Astrocyte (in vitro differentiated cells and primary cell): Measurements from ENCODE around the gene KLRC4. TPM values are rescaled to one million over a fixed set of nuclear protein-coding genes. Genes with fewer than 3 reads are reported as not detected.
"Not testable (repeated sequence)": the region's sequence is repeated elsewhere in the genome, so short reads cannot be mapped to it uniquely, and the experiment has no call there.

Experiments used
- DNase-seq: peaks from one replicate; pipeline ENCODE4 v3.0.0-alpha.2; 2010; ENCODE audit warnings: low read depth
- FAIRE-seq: peaks from 2 replicates; lab custom pipeline; 2011; peaks lifted over from hg19 to GRCh38; lab: Jason Lieb, UNC
- H2AFZ ChIP-seq: 2 replicates; pipeline ENCODE4 v1.6.0; 2012; ENCODE audit warnings: low read depth, low read length, inconsistent platforms
- H3K27ac ChIP-seq: 2 replicates; pipeline ENCODE4 v1.5.1; 2011; ENCODE audit warnings: low read depth, low read length, inconsistent platforms
- H3K27me3 ChIP-seq: 2 replicates; pipeline ENCODE4 v1.6.0; 2011; ENCODE audit warnings: low read length, inconsistent platforms; ENCODE audit not compliant: insufficient read depth
- H3K36me3 ChIP-seq: 2 replicates; pipeline ENCODE4 v1.5.1; 2011; ENCODE audit warnings: low read length, inconsistent platforms; ENCODE audit not compliant: insufficient read depth
- H3K4me1 ChIP-seq: 2 replicates; pipeline ENCODE4 v1.5.1; 2011; ENCODE audit warnings: low read length, inconsistent platforms; ENCODE audit not compliant: insufficient read depth
- H3K4me2 ChIP-seq: 2 replicates; pipeline ENCODE4 v1.6.0; 2012; ENCODE audit warnings: low read length, inconsistent platforms
- H3K4me3 ChIP-seq: 2 replicates; pipeline ENCODE4 v1.5.1; 2011; ENCODE audit warnings: low read depth, mild to moderate bottlenecking, low read length, inconsistent platforms; ENCODE audit not compliant: insufficient read depth
- H3K79me2 ChIP-seq: 2 replicates; pipeline ENCODE4 v1.6.0; 2012; ENCODE audit warnings: mild to moderate bottlenecking, low read length, inconsistent platforms; ENCODE audit not compliant: insufficient read depth
- H3K9ac ChIP-seq: 2 replicates; pipeline ENCODE4 v1.6.0; 2012; ENCODE audit warnings: mild to moderate bottlenecking, low read length, inconsistent platforms
- H3K9me3 ChIP-seq: 2 replicates; pipeline ENCODE4 v1.5.1; 2012; ENCODE audit warnings: low read depth, mild to moderate bottlenecking, low read length, inconsistent platforms; ENCODE audit not compliant: insufficient read depth
- H4K20me1 ChIP-seq: 2 replicates; pipeline ENCODE4 v1.6.0; 2012; ENCODE audit warnings: low read length, inconsistent platforms; ENCODE audit not compliant: insufficient read depth
- H3K27ac Mint-ChIP-seq: one replicate; pipeline ENCODE4 v1.8.0; 2021; ENCODE audit warnings: mild to moderate bottlenecking, mixed read lengths; ENCODE audit not compliant: unreplicated experiment
- H3K27me3 Mint-ChIP-seq: one replicate; pipeline ENCODE4 v1.8.0; 2021; ENCODE audit warnings: low read depth, mixed read lengths; ENCODE audit not compliant: unreplicated experiment
- H3K36me3 Mint-ChIP-seq: one replicate; pipeline ENCODE4 v1.8.0; 2021; ENCODE audit warnings: low read depth, mixed read lengths; ENCODE audit not compliant: unreplicated experiment
- H3K4me1 Mint-ChIP-seq: one replicate; pipeline ENCODE4 v1.8.0; 2021; ENCODE audit warnings: low read depth, mixed read lengths; ENCODE audit not compliant: unreplicated experiment
- H3K4me3 Mint-ChIP-seq: one replicate; pipeline ENCODE4 v1.8.0; 2021; ENCODE audit warnings: mild to moderate bottlenecking, moderate library complexity, mixed read lengths; ENCODE audit not compliant: unreplicated experiment
- H3K9me3 Mint-ChIP-seq: one replicate; pipeline ENCODE4 v1.8.0; 2021; ENCODE audit warnings: mild to moderate bottlenecking, mixed read lengths; ENCODE audit not compliant: unreplicated experiment
- total RNA-seq: library from RNA; stranded (reverse); gene quantifications from 2 replicates; pipeline ENCODE4 v1.2.1, GENCODE V29; 2021

The KLRC4 gene
- total RNA-seq, 1 donor from 2014 or later, result 0.70 TPM

GRCh38 chr12:10435816-10436215 lies 26.3 kb upstream of the KLRC4 start, which contains the start of gene KLRC2:
Gene KLRC2, minus strand, starts transcription at chr12:10436010. Its CDS starts 24 bp downstream, at chr12:10435986.
- not testable (repeated sequence) for H3K4me3 ChIP-seq, H3K79me2 ChIP-seq, H3K27me3 Mint-ChIP-seq, H4K20me1 ChIP-seq, H3K9me3 Mint-ChIP-seq, DNase-seq, H3K9me3 ChIP-seq, H3K4me2 ChIP-seq, H3K36me3 Mint-ChIP-seq, H2AFZ ChIP-seq, H3K27ac ChIP-seq, H3K27me3 ChIP-seq, H3K4me1 ChIP-seq, H3K36me3 ChIP-seq, H3K9ac ChIP-seq
- Mint-ChIP-seq H3K4me3 (peak within 1 kb of the TSS; percentile 68), H3K27ac (peak within 1 kb of the TSS; percentile 62), H3K4me1 (peaks cover 13% of the 10 kb centered on the region)
- peak; percentile 54 for FAIRE-seq

GRCh38 chr12:10430623-10431022 lies 21.1 kb upstream of the KLRC4 start:
- H3K36me3 Mint-ChIP-seq, H3K9ac ChIP-seq, H3K36me3 ChIP-seq, H3K27me3 ChIP-seq, FAIRE-seq, H3K4me2 ChIP-seq, H3K79me2 ChIP-seq, H4K20me1 ChIP-seq, H3K4me3 Mint-ChIP-seq, H3K4me3 ChIP-seq, DNase-seq, H2AFZ ChIP-seq, H3K27ac ChIP-seq, H3K9me3 Mint-ChIP-seq, H3K27me3 Mint-ChIP-seq, H3K9me3 ChIP-seq, H3K4me1 ChIP-seq, H3K4me1 Mint-ChIP-seq: not testable (repeated sequence)
- H3K27ac Mint-ChIP-seq, result peak overlapping the region; percentile 72

- not testable (repeated sequence) for H3K4me3 Mint-ChIP-seq, DNase-seq, H3K9me3 Mint-ChIP-seq, H2AFZ ChIP-seq, FAIRE-seq, H3K27me3 ChIP-seq, H3K9ac ChIP-seq, H3K27ac Mint-ChIP-seq, H3K36me3 Mint-ChIP-seq, H4K20me1 ChIP-seq, H3K4me2 ChIP-seq, H3K4me3 ChIP-seq, H3K27ac ChIP-seq, H3K4me1 Mint-ChIP-seq, H3K27me3 Mint-ChIP-seq, H3K79me2 ChIP-seq, H3K36me3 ChIP-seq, H3K4me1 ChIP-seq, H3K9me3 ChIP-seq
Observed at GRCh38 chr12:10425938-10426337, 16.4 kb upstream of the KLRC4 start.

- H3K4me3 Mint-ChIP-seq, H3K4me3 ChIP-seq, H3K4me2 ChIP-seq, H4K20me1 ChIP-seq, H3K27ac ChIP-seq, H3K79me2 ChIP-seq, H3K36me3 ChIP-seq, DNase-seq, H3K4me1 Mint-ChIP-seq, H3K36me3 Mint-ChIP-seq, H3K27ac Mint-ChIP-seq, H3K27me3 Mint-ChIP-seq, H3K9me3 ChIP-seq, H3K9me3 Mint-ChIP-seq, H3K4me1 ChIP-seq, FAIRE-seq, H2AFZ ChIP-seq, H3K27me3 ChIP-seq, H3K9ac ChIP-seq: not testable (repeated sequence)
Observed at GRCh38 chr12:10424260-10424899, 14.8 kb upstream of the KLRC4 start.

GRCh38 chr12:10422159-10422558 lies 12.6 kb upstream of the KLRC4 start:
- peak; percentile 81 for FAIRE-seq
- not testable (repeated sequence) for H3K4me3 Mint-ChIP-seq, H3K4me1 Mint-ChIP-seq

GRCh38 chr12:10420334-10420733 lies 10.8 kb upstream of the KLRC4 start, which contains the start of gene KLRC3:
Gene KLRC3, minus strand, starts transcription at chr12:10420595. Its CDS starts 45 bp downstream, at chr12:10420550.
- not testable (repeated sequence) for H3K36me3 Mint-ChIP-seq, H4K20me1 ChIP-seq, H3K9ac ChIP-seq, H3K9me3 Mint-ChIP-seq, H3K79me2 ChIP-seq, H3K4me1 Mint-ChIP-seq, H2AFZ ChIP-seq, H3K27me3 Mint-ChIP-seq, H3K9me3 ChIP-seq, H3K36me3 ChIP-seq, H3K4me1 ChIP-seq, H3K27me3 ChIP-seq, H3K4me3 ChIP-seq, H3K27ac ChIP-seq, FAIRE-seq, H3K4me2 ChIP-seq, DNase-seq
- Mint-ChIP-seq H3K4me3 (peak within 1 kb of the TSS; percentile 82), H3K27ac (peak within 1 kb of the TSS; percentile 50)

More at GRCh38 chr12:10422159-10422558, 12.6 kb upstream of the KLRC4 start:
- H3K36me3 Mint-ChIP-seq, H4K20me1 ChIP-seq, H3K27me3 Mint-ChIP-seq, H3K27ac Mint-ChIP-seq, H3K79me2 ChIP-seq, H2AFZ ChIP-seq, DNase-seq, H3K27me3 ChIP-seq, H3K9me3 Mint-ChIP-seq, H3K4me2 ChIP-seq, H3K9me3 ChIP-seq, H3K36me3 ChIP-seq, H3K4me1 ChIP-seq, H3K27ac ChIP-seq, H3K9ac ChIP-seq, H3K4me3 ChIP-seq: not testable (repeated sequence)
